Measurements from ENCODE around the gene METRNL. TPM values are rescaled to one million over a fixed set of nuclear protein-coding genes. Genes with fewer than 3 reads are reported as not detected.
A peak's percentile ranks its signal among the peaks of the same experiment; 100 is the strongest.

METRNL gene
- total RNA-seq, 1 donor: 105 TPM

GRCh38 chr17:83072600-83073358, 6.6 kb upstream of the METRNL start:
- no peak overlapping the region for H3K4me3 ChIP-seq (ENCODE audit: low read depth, low read length)
- no peak for TF ChIP-seq CTCF (IDR thresholded peaks at IDR 0.05; ENCODE audit: insufficient read depth, low read length)
- no peak for DNase-seq (ENCODE audit: low read depth)

GRCh38 chr17:83073389-83074063, 5.9 kb upstream of the METRNL start:
- no peak for TF ChIP-seq CTCF (IDR thresholded peaks at IDR 0.05; ENCODE audit: insufficient read depth, low read length)
- H3K4me3 ChIP-seq (ENCODE audit: low read depth, low read length): no peak overlapping the region
- DNase-seq (ENCODE audit: low read depth): no peak

GRCh38 chr17:83074486-83075223, 4.8 kb upstream of the METRNL start:
- no peak for DNase-seq (ENCODE audit: low read depth)
- H3K4me3 ChIP-seq (ENCODE audit: low read depth, low read length): no peak overlapping the region
- TF ChIP-seq CTCF (IDR thresholded peaks at IDR 0.05; ENCODE audit: insufficient read depth, low read length): no peak

GRCh38 chr17:83075270-83075880, 4.0 kb upstream of the METRNL start:
- no peak overlapping the region for H3K4me3 ChIP-seq (ENCODE audit: low read depth, low read length)
- TF ChIP-seq CTCF (IDR thresholded peaks at IDR 0.05; ENCODE audit: insufficient read depth, low read length): no peak
- DNase-seq (ENCODE audit: low read depth): no peak

- H3K4me3 ChIP-seq (ENCODE audit: low read depth, low read length): no peak overlapping the region
- no peak for DNase-seq (ENCODE audit: low read depth)
Measured at GRCh38 chr17:83076938-83077337, 2.5 kb upstream of the METRNL start.

More at GRCh38 chr17:83076938-83077337, 2.5 kb upstream of the METRNL start:
- TF ChIP-seq CTCF (IDR thresholded peaks at IDR 0.05; ENCODE audit: insufficient read depth, low read length): peak; percentile 16

Data from fibroblast of the aortic adventitia (primary cell).